NCI-H128 (cell line): ENCODE measurements around the gene PMEPA1.
"Not testable (repeated sequence)": the region's sequence is repeated elsewhere in the genome, so short reads cannot be mapped to it uniquely, and the experiment has no call there.

Experiments
- DNase-seq: peaks from one replicate; lab custom pipeline; 2025; ENCODE audit not compliant: unreplicated experiment; lab: John Stamatoyannopoulos, UW

PMEPA1 gene

DNA sequence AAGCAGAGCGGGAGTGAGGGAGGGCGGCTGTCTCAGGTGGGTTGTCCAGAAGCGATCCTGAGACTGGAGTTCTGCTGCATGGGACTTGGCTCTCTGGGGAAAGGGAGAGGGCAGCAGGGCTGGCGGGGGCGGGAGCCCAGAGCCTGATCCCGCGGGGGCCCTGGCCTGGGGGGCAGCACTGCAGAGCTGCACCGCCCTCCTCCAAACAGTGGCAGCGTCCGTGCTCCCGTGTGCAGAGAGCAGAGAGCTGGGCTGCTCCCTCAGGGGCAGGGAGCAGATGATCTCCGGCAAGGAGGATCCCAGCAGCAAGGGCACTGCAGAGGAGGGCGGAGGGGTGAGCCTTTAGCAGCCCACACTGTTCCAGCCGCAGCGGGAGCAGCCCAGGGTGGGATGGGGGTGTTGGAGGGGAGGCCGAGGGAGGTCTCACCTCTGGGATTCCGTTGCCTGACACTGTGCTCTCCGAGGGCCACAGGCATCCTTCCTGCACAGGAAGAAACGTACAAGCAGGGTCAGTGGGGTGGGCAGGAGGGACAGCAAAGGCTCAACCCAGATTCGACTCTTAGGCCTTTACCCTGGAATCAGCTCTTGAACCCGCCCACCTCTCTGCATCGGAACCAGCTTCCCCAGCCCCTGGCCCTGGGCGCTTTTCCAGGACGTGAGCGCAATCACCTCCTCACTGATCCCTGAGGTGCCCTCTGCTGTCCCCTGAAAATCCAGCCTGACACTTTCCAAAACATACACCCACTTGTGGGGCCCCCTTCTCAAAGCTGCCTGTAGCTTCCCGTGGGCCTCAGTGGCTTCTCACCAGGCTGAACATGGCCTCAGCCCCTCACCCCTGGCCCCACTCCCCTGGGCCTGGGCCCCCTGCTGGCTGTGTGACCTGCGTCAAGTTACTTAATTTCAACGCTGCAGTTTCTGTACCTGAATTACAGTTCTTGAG, 56.9 kb downstream of the PMEPA1 start:
- no peak for DNase-seq

DNA sequence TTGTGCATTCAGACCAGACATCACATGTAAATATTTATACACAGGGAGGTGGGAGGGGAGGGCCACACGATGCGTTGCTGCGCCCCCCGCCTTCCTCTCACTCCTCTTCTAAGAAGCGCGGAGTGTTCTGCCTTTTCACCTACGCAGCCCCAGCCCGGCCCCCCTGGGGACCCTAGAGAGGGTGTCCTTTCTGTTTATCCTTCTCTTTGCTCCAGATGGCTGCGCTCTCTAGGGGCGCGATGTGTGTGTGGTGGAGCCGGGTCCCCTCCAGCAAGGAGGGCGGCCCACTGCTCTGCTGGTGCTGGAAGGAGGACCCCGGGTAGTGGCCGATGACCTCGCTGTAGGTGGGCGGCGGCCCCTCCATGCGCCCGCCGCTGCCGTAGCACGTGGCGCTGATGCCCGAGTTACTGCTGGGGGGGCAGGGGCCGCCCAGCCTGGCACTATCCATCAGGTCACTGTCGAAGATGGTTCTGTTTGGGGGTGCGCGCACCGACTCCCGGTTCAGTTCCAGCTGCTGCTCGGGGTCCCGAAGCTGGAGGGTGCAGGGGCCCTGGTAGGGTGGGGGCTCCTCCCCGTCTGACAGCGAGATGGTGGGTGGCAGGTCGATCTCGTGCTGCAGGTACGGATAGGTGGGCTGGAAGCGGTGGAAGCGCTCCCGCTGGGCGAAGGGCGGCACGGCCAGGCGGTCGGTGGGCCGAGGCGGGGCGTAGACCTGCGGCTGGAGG, 57.8 kb downstream of the PMEPA1 start:
- DNase-seq: no peak

DNA sequence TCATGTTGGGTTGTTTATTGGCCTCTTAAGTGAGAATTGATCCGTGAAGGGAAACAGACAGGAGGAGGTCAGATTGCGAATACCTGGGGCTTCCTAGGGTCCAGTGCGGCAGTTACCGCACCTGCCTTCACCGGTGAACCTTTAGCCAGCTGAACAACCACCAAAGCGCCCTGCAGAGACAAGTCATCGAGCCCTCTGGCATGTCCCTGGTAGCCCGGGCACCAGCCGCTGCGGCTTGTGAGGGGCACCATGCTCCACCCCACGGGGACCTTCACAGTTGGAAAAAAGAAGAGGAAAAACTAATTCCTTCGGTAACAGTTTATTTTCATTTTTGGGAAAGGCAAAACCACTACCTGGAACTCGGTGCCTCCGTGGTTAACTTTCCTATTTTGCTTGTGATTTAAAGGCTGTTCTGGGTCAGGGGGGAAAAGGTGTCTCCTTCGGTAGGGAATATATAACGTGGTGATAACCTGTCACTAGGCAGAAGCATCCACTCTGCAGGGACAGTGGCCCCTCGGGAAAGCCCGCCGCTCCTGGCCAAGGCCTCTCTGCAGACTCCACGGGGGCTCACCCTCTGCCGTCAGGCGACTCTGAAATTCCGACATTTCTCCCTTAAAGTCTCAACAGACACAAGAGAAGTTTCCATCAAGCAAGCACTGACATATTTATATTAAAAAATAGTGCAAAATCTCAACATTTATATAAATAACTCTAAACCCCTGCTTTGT, 58.9 kb downstream of the PMEPA1 start:
- no peak for DNase-seq

DNA sequence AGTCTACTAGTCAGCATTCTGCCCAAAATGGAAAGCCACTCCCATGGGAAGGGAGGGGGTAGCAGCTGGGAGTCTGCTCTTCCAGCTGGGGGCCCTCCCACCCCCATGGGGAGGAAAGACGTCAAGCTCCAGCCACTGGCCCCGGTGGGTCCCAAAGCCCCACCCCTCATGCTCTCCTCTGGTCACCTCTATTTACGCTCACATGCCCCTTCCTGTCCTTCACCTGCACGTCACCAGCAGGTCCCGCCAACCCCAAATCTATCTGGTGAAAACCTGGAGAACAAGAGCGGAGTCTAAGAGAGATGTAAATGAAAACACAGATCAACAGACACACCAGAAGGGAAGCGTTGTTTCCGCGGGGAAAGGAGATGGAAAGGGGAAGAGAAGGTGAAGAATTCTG, 59.5 kb downstream of the PMEPA1 start:
- DNase-seq: no peak

DNA sequence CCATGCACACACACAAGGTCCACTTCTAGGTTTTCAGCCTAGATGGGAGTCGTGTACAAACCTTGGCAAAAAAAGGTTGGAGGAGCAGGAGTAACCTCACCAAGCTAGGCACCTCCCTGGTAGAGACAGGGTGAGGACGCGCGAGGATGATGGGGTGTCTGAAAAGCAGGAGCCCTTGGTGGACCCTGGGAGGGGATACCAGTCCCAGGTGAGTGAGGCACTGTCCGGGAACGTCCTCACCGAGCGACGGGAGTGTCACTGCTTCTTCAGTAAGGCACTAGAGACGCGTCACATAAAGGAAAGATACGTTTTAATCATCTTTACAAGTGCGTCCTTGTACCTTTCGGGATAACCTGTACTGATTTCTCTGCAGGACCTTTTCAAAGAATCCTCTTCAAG, 60.2 kb downstream of the PMEPA1 start:
- no peak for DNase-seq

DNA sequence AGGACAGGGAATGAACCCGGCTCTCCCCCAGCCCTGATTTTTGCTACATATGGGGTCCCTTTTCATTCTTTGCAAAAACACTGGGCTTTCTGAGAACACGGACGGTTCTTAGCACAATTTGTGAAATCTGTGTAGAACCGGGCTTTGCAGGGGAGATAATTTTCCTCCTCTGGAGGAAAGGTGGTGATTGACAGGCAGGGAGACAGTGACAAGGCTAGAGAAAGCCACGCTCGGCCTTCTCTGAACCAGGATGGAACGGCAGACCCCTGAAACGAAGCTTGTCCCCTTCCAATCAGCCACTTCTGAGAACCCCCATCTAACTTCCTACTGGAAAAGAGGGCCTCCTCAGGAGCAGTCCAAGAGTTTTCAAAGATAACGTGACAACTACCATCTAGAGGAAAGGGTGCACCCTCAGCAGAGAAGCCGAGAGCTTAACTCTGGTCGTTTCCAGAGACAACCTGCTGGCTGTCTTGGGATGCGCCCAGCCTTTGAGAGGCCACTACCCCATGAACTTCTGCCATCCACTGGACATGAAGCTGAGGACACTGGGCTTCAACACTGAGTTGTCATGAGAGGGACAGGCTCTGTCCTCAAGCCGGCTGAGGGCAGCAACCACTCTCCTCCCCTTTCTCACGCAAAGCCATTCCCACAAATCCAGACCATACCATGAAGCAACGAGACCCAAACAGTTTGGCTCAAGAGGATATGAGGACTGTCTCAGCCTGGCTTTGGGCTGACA, 60.8 kb downstream of the PMEPA1 start:
- DNase-seq: no peak

DNA sequence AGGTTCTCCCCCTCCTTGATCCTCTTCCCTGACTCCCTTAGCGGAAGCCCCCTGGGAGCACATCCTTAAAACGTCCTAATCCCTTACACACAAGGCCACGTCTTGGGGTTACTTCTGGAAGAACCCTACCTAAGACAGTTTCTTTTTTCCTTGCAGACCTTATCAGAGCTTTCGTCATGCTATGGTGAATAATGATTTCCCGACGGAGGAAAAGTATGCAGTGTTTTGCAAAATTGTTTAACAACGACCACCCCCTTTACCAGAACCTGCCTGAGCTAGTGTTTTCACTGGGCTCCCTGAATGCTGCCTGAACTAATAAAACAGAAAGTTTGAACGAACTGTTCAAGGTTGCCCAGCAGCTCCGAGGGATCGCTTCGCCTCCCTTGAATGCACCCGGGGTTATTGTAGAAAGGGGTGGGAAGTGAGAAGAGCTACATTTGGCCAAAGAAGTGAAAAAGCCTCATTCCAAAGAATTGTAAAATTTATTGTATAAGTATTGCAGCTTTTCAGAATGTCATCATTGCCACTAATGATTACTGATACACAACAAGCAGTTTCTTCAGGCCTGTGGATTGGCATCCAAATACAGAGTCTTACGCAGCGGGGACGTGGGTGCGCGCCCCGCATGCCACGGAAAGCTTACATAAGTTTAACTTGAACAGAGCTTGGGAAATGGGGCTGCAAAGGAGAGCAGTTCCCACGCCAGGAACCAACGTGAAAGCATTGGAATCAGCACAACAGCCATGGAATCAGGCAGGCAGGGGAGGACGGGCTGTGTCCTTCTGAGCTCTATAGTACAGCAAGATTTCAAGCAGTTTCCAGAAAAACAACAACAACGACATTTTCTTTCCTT, 61.7 kb downstream of the PMEPA1 start:
- no peak for DNase-seq

DNA sequence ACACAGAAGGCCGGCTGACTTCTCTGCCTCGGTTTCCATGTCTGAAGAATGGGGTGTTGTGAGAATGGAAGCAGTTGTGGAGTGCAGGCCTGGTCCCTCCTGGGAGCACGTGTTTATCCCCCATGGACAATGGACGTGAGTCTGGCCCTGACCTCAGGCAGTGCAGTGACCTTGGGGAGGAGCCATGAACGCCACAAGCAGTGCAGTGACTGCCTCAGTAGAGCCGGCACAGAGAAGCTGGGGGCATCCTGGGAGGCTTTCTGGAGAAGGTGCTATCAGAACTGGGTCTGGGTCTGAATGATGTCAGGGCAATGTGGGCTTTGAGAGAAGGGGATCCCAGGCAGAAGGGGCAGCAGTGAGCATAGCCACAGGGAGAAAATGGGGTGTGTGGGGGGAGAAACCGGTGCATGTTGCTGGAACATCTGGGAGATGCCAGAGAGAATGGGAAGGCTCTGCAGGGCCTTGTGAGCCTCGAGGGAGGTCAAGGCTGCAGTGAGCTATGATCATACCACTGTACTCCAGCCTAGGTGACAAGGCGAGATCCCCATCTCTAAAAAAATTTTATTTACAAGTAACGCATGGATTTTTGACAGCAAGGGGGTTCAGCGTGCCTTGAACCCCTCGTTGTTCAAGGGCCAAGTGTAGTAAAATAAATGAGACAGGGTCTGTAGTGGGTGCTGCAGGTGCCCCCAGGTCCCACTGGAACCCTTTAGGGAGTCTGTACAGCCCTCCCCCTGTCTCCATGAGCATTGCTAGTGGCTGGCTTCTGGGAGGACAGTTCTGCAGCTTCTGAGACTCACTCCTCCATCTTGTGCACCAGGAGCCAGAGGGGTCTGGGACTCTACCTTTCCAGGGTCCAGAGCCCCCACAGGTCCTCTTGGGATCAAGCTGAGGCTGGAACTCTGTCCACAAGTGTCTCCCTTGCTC, 62.5 kb downstream of the PMEPA1 start:
- DNase-seq: no peak

DNA sequence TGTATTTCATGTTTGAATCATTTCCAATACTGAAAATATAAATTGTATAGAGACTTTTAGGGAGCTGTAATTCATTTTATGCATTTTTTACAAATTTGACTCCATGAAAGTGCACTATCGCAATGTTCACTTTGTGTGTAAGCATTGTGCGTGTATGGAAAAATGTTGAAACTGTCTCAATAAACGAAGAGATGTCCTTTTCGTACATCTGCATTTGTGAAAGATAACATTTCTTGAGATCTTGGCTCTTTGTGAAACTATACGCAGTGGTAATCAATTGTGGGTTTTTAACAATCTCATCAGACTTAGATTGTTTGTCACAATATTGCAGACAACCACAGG, 70.9 kb downstream of the PMEPA1 start:
- DNase-seq: no peak

DNA sequence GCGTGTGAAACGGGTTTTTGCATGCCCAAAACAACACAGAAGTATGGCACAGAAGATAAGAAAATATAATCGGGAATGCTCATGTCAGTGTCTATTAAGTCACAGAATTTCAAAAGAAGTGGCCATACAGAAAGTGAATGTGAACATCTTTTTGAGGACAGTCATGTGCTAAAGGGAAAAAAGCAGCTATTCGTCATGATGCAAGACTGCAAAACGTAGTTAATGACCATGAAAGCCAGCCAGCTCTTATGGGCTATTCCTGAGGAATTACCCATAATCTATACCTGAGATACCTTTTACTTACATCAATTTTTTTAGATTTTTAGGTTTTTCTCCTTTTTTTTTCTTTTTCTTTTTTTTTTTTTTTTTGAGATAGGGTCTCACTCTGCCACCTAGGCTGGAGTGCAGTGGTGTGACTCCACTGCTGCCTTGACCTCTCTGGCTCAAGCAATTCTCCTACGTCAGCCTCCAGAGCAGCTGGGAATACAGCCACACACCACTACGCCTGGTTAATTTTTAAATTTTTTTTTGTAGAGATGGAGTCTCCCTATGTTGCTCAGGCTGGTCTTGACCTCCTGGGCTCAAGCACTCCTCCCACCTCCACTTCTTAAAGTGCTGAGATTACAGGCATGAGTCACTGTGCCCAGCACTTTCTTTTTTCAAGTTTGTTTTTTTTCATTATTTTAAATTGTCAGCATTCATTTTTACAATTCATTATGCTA, 71.5 kb downstream of the PMEPA1 start:
- no peak for DNase-seq

DNA sequence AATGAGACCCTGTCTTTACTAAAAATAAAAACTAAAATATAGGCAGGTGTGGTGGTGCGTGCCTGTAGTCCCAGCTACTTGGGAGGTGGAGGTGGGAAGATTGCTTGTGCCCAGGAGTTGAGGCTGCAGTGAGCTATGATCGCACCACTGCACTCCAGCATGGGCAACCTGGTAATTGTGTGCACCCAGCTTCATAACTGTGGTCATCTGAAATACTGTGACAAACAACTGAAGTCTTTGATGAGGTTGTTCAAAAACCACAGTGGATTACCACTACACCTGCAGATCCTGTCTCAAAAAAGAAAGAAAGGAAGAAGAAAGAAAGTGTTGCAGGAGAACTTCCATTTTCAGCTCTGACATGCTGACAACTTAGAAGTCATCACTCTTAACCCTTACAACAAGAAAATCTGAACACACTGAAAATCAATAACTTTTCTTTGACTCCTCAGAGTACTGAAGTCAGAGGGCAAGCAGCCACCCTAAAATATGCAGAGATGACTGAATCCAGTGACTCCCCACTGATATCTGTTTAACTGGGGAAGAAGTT, 75.8 kb downstream of the PMEPA1 start:
- DNase-seq: no peak

DNA sequence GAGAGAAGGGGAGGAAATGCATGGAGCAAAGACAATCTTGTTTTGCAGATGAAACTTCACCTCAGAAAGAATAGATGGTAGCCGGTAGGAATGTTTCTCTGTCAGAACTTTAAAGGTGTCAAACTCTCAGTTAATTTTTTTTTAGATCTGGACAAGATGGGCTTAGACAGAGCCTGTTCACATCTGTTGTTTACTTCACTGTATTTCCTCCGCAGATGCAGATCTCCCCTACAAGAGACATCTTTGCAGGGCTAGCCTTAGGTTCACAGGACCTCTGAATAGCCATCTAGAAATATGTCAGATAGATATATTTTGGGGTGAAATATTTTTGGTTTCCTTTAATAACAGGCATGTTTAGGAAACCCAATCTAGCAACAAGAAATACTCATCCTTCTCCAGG, 77.5 kb downstream of the PMEPA1 start:
- DNase-seq: no peak

DNA sequence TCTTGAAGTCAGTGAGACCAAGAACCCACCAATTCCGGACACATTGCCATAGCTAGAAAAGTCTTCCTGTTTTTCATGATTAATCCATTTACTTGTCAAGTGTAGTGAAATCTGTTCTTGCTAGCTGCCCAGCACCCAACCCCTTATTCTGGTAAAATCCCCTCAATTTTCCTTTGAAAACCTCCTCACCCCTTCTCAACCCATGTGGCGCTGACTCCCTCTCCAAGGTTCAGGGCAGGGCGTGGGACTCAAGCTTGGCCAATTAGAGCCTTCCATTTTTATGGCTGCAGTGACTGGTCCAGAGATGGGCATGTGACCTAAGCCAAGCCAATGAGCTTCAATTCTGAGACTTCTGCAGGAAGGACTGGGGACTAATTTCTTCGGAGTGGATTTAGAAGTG, 79.8 kb downstream of the PMEPA1 start:
- DNase-seq: no peak

DNA sequence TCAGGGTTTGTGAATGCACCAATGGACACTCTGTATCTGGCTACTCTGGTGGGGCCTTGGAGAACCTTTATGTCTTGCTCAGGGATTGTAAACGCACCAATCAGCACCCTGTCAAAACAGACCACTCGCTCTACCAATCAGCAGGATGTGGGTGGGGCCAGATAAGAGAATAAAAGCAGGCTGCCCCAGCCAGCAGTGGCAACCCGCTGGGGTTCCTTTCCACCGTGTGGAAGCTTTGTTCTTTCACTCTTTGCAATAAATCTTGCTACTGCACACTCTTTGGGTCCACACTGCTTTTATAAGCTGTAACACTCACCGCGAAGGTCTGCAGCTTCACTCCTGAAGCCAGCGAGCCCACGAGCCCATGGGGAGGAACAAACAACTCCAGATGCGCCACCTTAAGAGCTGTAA, 80.3 kb downstream of the PMEPA1 start:
- not testable (repeated sequence) for DNase-seq

DNA sequence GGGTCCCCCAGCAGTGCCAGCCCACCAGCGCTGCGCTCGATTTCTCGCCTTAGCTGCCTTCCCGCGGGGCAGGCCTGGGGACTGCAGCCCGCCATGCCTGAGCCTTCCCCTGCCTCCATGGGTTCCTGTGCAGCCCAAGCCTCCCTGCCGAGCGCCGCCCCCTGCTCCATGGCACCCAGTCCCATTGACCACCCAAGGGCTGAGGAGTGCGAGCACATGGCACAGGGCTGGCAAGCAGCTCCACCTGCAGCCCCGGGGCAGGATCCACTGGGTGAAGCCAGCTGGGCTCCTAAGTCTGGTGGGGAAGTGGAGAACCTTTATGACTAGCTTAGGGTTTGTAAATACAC, 80.9 kb downstream of the PMEPA1 start:
- not testable (repeated sequence) for DNase-seq

DNA sequence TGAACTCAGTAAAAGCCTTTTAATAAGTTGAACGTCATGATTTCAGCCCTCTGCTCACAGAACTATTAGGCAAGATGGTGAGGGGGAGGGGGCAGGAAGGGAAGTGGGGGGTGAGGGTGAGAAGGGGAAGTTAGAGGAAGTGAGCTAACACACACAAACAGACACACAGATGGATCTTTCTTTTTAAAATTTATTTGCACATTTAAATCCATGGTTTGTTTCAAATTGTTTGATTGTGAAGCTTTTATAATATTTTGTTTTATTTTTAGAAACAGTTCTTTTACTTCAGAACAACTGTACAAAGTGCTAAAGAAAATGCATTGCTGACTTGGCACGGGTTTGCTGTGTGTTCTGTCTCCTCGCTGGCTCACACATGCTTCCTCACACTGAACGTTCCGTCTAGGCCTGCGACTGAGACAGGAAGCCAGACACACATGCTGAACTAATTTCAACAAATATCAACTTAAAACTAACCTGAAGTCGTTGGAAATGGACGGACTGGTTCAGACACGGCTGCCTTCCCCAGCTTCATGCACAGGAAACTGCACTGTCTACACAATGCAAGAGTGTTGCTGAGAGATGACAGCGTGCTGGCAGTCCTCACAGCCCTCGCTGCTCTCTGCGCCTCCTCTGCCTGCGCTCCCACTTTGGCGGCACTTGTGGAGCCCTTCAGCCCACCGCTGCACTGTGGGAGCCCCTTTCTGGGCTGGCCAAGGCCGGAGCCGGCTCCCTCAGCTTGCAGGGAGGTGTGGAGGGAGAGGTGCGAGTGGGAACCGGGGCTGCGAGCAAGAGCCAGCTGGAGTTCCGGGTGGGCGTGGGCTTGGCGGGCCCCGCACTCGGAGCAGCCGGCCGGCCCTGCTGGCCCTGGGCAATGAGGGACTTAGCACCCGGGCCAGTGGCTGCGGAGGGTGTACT, 81.5 kb downstream of the PMEPA1 start:
- no peak for DNase-seq

DNA sequence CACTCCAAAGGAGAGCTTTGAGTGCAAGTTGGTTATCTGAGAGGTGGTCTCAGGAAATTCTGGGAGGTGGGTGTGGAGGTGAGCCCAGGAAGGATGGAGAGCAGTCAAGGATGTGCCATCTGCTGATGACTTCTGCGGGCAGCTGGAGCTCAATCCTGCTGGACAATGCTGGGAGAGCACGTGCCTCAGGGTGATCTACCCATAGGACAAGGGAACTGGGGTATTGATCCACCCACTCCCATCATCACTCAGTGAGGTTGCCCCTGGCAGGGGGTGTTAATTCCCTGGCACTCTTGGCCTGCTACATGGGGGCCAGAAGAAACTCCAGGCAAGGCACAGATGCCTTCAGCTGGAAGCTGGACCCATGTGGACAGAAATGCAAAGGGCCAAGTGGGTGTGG, 82.5 kb downstream of the PMEPA1 start:
- no peak for DNase-seq
